ENCODE measurements around the gene RNF223.

DNA sequence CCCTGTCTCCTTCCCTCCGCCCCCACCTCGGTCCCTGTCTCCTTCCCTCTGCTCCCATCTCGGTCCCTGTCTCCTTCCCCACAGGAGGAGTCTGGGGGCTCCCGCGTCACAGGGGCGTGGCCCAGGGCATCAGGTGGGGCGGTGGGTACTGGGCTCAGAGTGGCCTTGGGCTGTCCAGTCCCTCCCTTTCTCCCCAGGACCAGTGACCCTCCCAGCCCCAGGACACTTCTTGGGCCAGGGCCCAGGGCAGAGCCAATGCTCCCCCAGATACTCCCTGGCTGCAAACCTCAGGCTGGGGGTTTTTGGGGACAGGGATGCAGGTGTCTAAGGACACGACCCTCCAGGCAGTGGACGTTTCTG, 6.8 kb upstream of the RNF223 start:
- TF ChIP-seq, protein P1, sequence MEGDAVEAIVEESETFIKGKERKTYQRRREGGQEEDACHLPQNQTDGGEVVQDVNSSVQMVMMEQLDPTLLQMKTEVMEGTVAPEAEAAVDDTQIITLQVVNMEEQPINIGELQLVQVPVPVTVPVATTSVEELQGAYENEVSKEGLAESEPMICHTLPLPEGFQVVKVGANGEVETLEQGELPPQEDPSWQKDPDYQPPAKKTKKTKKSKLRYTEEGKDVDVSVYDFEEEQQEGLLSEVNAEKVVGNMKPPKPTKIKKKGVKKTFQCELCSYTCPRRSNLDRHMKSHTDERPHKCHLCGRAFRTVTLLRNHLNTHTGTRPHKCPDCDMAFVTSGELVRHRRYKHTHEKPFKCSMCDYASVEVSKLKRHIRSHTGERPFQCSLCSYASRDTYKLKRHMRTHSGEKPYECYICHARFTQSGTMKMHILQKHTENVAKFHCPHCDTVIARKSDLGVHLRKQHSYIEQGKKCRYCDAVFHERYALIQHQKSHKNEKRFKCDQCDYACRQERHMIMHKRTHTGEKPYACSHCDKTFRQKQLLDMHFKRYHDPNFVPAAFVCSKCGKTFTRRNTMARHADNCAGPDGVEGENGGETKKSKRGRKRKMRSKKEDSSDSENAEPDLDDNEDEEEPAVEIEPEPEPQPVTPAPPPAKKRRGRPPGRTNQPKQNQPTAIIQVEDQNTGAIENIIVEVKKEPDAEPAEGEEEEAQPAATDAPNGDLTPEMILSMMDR (IDR thresholded peaks at IDR 0.05): no peak
- no peak for TF ChIP-seq EZH2 (IDR thresholded peaks at IDR 0.05)
- no peak for TF ChIP-seq EZH2phosphoT487 (IDR thresholded peaks at IDR 0.05)

Data from neural progenitor cell (in vitro differentiated cells).